Panc1 (cell line): ENCODE results near the gene TTC28.

Experiments used
- POLR2AphosphoS5 ChIP-seq: IDR thresholded peaks from 2 replicates; pipeline ENCODE4 v1.6.1; 2012; ENCODE audit warnings: mild to moderate bottlenecking, low read depth, low read length, moderate library complexity
- TF ChIP-seq, protein P1 (sequence below): fragments of 450-650 bp; IDR thresholded peaks from 2 replicates; pipeline ENCODE4 v1.5.1; 2017; ENCODE audit warnings: mild to moderate bottlenecking

DNA sequence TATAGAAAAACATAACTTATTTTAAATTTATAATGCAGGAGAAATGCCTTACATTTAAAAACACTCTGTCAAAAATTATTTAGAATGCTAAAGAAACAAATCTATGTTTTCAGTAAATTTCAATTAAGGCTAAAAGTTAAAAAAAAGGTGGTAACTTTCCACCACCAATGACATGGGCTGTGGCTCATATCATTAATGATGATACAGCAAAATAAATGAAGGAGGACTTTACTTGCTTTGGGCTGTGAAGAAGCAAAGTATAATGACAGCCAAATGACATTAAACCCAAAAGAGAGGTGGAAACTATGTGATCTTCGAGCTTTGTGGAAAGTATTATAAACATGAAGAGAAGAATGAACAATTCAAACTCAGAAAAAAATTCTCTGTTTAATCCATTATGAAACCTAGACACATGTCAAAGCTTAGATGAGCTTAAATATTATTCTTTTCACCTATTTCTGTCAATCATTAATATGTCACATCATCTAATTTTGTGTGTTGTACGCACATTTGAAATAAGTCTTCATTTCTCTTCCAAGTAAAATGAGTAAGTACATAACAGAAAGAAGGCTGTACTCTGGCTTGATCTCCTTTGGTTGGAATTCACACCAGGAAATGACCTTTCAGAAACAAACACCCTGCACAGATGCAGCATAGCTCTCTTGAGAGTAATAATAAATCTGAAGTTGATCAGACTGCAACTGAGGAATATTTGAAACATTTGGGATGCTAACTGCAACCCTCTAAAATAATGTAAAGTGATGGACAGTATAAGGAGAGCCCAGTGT is 265.8 kb downstream of the TTC28 start:
- TF ChIP-seq, protein P1, sequence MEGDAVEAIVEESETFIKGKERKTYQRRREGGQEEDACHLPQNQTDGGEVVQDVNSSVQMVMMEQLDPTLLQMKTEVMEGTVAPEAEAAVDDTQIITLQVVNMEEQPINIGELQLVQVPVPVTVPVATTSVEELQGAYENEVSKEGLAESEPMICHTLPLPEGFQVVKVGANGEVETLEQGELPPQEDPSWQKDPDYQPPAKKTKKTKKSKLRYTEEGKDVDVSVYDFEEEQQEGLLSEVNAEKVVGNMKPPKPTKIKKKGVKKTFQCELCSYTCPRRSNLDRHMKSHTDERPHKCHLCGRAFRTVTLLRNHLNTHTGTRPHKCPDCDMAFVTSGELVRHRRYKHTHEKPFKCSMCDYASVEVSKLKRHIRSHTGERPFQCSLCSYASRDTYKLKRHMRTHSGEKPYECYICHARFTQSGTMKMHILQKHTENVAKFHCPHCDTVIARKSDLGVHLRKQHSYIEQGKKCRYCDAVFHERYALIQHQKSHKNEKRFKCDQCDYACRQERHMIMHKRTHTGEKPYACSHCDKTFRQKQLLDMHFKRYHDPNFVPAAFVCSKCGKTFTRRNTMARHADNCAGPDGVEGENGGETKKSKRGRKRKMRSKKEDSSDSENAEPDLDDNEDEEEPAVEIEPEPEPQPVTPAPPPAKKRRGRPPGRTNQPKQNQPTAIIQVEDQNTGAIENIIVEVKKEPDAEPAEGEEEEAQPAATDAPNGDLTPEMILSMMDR: no peak
- TF ChIP-seq POLR2AphosphoS5: no peak
